HUES6 (cell line): ENCODE data around the gene ETFDH.
A peak's percentile ranks its signal among the peaks of the same experiment; 100 is the strongest.

Experiments used
- H3K27ac ChIP-seq: 2 replicates; pipeline ENCODE4 v1.7.0; 2013; ENCODE audit warnings: low read depth, mild to moderate bottlenecking, low read length, inconsistent platforms
- H3K27me3 ChIP-seq: 2 replicates; pipeline ENCODE4 v1.6.1; 2013; ENCODE audit warnings: low read length; ENCODE audit not compliant: control insufficient read depth, insufficient read depth
- H3K36me3 ChIP-seq: 2 replicates; pipeline ENCODE4 v1.6.1; 2013; ENCODE audit warnings: low read length; ENCODE audit not compliant: control insufficient read depth, insufficient read depth
- H3K4me1 ChIP-seq: 2 replicates; pipeline ENCODE4 v1.6.1; 2013; ENCODE audit warnings: low read length; ENCODE audit not compliant: control insufficient read depth, insufficient read depth
- H3K4me3 ChIP-seq: 2 replicates; pipeline ENCODE4 v1.5.1; 2013; ENCODE audit warnings: low read depth, low read length
- H3K9ac ChIP-seq: one replicate; pipeline ENCODE4 v1.6.1; 2013; ENCODE audit warnings: mild to moderate bottlenecking, low read length
- H3K9me3 ChIP-seq: 2 replicates; pipeline ENCODE4 v1.6.1; 2013; ENCODE audit warnings: low read depth, low read length; ENCODE audit not compliant: control insufficient read depth, insufficient read depth

ETFDH gene

DNA sequence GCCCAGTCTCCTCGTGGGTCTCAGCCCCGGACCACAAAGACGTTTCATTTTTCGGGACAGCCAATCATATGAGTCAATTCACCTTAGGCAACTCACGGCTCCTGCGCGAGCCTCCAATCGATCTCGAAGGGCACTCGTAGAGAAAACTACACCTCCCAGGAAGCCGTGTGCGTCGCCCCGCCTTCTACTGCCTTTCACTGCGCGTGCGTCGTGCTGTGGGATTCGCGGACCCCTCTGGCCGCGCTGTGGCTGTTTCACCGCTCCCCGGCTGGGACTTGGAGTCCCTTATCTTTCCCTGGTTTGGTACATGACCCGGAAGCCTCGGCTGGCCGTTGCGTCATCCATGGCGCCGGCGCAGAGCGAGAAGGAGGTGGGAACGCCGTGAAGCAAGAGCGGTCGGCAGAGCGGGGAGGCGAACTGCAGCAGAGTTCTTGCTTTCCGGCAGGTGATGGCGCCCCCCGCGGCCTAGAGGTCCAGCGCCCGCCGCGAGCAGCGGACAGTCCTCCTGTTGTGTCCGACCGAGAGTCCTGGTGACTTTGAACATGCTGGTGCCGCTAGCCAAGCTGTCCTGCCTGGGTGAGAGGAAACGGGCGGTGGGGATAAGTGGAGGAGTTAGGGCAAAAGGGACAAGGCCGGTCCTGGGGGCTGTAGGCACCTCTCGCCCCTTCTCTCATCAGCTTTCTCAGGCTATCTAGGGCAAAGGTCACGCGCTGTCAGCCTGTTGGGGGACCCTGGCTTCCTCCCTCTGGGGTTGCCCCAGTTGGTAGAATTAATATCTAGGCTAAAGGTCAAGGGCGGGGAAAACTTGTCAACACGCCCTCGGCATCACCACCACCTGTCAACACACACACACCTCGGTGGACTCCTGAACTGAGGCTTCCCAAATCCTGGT, at the start of gene ETFDH:
TSS of gene ETFDH (plus strand) at position 382 of the 892 bp plus-strand sequence. CDS start at position 543, 161 bp downstream.
- Histone ChIP-seq H3K27me3 (no peaks in the 10 kb centered on the region), H3K9me3 (no peaks in the 10 kb centered on the region)

DNA sequence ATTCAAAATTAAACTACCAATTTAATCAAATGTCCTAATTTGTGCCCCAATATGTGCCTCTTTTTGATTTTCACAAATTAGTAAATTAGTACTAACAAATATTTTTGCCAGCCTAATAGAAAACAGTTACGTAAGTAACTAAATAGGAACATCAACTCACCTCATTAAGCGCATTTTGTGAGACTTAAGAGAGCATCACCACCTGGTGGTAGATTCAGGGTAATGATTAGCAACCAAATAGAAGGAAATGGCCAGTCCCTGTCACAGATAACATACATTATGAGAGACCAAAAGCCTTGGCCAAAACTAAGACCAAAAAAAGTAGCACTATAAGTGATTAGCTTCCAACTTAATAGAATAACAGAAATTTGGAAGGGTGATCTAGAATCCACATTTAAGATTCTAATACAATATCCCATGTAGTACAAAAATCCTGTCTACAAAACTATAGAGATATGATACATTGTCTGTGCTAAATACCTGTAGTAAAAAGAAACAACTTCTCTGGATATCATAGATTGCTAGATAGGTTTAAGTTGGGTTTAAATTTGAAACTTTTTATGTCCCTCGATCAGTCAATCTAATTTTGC, 47.1 kb upstream of the ETFDH start:
- Histone ChIP-seq H3K36me3 (no peaks in the 10 kb centered on the region), H3K4me1 (no peaks in the 10 kb centered on the region), H3K9me3 (no peaks in the 10 kb centered on the region)

More for the DNA sequence above, at the start of gene ETFDH:
- H3K9ac ChIP-seq = peak within 1 kb of the TSS; percentile 80
- H3K4me3 ChIP-seq = peak within 1 kb of the TSS; percentile 85
- peak within 1 kb of the TSS; percentile 29; the same call in 1 of the 2 replicates for H3K27ac ChIP-seq
- H3K36me3 ChIP-seq = peaks cover 7% of the 10 kb centered on the region; the same call in 1 of the 2 replicates
- peaks cover 6% of the 10 kb centered on the region; the same call in 1 of the 2 replicates for H3K4me1 ChIP-seq

DNA sequence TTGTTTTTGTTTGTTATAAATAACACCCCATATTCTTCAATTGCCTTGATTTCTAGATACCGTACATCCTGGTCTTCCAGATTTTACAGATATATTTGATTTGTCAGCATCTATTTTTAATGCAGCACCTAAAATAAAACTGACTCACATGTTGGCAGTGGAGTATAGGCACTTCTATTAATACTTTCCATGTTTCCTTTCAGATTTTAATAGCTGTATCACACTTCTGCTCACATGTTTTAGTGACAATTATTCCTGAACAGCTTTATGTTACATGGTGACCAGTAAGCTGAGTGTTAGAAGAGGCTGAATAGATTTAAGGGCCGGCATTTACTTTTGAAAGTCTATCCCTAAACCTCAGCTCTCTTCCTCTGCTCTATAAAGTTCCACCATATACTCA, 46.6 kb upstream of the ETFDH start:
- H3K9ac ChIP-seq = no peak overlapping the region
- H3K27me3 ChIP-seq = no peaks in the 10 kb centered on the region
- H3K36me3 ChIP-seq = no peaks in the 10 kb centered on the region
- no peaks in the 10 kb centered on the region for H3K9me3 ChIP-seq
- H3K4me3 ChIP-seq = no peak overlapping the region
- H3K4me1 ChIP-seq = no peaks in the 10 kb centered on the region
- no peak overlapping the region for H3K27ac ChIP-seq

More for the DNA sequence above, 47.1 kb upstream of the ETFDH start:
- Histone ChIP-seq H3K4me3 (no peak overlapping the region), H3K27me3 (no peaks in the 10 kb centered on the region), H3K27ac (no peak overlapping the region), H3K9ac (no peak overlapping the region)

DNA sequence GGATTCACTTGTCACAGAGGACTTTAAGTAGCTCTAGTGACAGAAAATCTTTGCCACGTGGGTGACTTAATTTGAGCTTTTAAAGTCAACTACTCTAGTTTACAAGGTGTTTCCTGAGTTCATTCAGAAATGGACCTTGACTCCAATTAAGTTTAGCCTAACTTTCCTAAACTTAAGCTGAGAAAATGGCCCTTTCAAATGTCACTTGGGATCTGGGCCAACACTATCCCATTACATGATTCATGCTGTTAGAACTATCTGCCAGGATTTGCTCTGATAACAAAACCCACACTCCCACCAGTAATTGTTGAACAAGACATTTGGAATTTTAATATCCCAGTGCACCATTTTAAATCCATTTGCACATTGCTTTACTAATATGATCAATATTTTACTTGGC, 41.2 kb upstream of the ETFDH start:
- Histone ChIP-seq H3K4me1 (no peaks in the 10 kb centered on the region), H3K27me3 (no peaks in the 10 kb centered on the region), H3K9me3 (no peaks in the 10 kb centered on the region), H3K4me3 (no peak overlapping the region), H3K9ac (no peak overlapping the region), H3K27ac (no peak overlapping the region), H3K36me3 (no peaks in the 10 kb centered on the region)

DNA sequence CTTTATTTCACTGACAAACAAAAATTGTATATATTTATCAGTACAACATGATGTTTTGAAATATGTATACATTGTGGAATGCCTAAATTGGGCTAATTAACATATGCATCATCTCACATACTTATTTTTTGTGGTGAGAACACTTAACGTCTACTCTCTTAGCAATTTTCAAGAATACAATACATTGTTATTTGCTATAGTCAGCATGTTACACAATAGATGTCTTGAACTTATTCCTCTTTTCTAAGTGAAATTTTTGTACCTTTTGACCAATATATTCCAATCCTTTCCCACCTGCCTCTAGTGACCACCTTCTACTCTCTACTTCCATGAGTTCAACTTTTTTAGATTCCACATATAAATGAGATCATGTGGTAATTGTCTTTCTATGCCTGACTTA, 35.5 kb upstream of the ETFDH start:
- Histone ChIP-seq H3K9ac (no peak overlapping the region), H3K36me3 (no peaks in the 10 kb centered on the region), H3K4me1 (no peaks in the 10 kb centered on the region), H3K27ac (no peak overlapping the region), H3K4me3 (no peak overlapping the region), H3K9me3 (no peaks in the 10 kb centered on the region), H3K27me3 (no peaks in the 10 kb centered on the region)

DNA sequence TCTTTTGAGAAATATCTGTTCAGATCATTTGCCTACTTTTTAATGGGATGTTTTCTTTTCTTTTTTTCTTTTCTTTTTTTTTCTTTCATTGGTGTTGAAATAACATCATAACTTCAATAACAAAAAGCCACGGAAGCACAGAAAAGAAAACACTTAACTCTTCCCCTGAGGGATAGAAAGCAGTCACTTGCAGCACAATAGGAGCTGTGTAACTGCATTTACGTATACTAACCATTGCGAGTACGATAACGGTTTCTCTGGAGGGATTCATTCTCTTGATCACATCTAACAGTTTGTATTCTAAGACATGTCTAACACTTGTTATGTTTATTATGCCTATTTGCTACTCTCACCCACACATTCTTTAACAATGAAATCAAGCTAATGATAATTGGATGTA, 27.7 kb upstream of the ETFDH start:
- H3K27ac ChIP-seq = no peak overlapping the region
- no peaks in the 10 kb centered on the region for H3K27me3 ChIP-seq
- H3K4me3 ChIP-seq = no peak overlapping the region
- H3K9me3 ChIP-seq = no peaks in the 10 kb centered on the region
- no peaks in the 10 kb centered on the region for H3K36me3 ChIP-seq
- no peak overlapping the region for H3K9ac ChIP-seq
- no peaks in the 10 kb centered on the region for H3K4me1 ChIP-seq

DNA sequence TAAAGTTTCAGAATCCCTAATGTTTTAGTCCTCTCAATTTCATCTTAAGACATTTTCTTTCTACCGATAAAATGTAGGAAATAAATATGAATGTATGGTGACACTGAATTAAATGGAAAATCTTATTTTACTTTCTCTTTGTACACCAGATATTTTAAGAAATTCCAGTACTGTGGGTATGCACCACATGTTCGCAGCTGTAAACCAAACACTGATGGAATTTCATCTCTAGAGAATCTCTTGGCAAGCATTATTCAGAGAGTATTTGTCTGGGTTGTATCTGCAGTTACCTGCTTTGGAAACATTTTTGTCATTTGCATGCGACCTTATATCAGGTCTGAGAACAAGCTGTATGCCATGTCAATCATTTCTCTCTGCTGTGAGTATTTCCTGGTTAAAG, 27.3 kb upstream of the ETFDH start:
- Histone ChIP-seq H3K27ac (no peak overlapping the region), H3K9me3 (no peaks in the 10 kb centered on the region), H3K27me3 (no peaks in the 10 kb centered on the region), H3K4me1 (no peaks in the 10 kb centered on the region), H3K9ac (no peak overlapping the region), H3K4me3 (no peak overlapping the region), H3K36me3 (no peaks in the 10 kb centered on the region)

DNA sequence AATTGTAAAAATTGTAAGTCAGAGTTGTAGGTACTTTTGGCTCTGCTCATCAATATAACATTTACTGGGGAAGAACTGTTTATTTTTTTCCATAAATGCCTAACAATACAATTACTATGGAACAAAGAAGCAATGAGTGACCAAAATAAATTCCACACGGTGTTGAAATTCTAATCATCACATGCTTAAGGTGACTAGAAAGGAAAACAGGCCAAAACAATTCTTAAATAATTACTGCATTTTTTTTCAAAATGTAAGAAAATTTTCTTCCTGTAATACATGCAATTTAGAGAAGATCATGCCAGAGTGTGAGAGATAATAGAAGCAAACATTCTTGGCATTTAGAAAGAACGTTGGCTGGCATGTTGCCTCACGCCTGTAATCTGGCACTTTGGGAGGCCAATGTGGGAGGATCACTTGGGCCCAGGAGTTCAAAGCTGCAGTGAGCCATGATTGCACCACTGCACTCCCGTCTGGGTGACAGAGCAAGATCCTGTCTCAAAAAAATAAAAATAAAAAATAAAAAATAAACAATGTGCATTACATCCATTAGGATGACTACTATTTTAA, 22.9 kb upstream of the ETFDH start:
- Histone ChIP-seq H3K9me3 (no peaks in the 10 kb centered on the region), H3K36me3 (no peaks in the 10 kb centered on the region), H3K4me3 (no peak overlapping the region), H3K27me3 (no peaks in the 10 kb centered on the region), H3K27ac (no peak overlapping the region), H3K9ac (no peak overlapping the region), H3K4me1 (no peaks in the 10 kb centered on the region)

DNA sequence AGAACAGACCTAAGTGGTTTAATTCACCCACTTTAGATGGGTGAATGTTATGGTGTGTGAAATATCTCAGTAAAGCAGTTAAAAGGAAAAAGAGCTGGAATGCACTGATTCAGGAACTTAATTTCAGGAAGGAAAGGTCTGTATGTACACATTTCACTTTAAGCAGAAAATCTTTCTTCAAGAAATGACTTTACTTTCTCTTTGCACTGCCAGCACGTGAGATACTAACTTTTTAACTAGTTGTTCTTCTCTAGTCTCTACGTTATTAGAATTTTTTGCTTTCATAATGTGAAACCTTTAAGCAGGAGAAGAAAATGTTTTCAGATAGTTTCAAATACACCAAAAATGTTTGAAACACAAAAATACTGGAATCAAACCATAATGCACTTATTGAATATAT, 19.2 kb upstream of the ETFDH start:
- Histone ChIP-seq H3K9me3 (no peaks in the 10 kb centered on the region), H3K9ac (no peak overlapping the region), H3K27ac (no peak overlapping the region), H3K27me3 (no peaks in the 10 kb centered on the region), H3K4me3 (no peak overlapping the region), H3K4me1 (peaks cover 9% of the 10 kb centered on the region; the same call in 1 of the 2 replicates), H3K36me3 (no peaks in the 10 kb centered on the region)

DNA sequence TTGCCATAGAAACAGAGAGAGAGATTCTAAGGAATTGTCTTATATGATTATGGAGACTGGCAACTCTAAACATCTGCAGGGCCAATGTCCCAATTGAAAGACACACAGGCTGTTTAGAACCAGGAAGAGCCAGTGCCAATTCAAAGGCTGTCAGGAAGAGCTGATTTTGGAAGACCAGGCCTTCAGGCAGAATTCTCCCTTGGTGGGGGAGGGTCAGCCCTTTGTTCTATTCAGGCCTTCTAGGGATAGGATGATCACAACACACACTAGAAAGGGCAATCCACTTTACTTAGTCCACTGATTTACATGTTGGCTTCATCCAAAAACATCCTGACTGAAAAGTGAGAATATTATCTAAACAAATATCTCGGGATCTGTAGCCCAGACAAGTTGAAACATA, 15.7 kb upstream of the ETFDH start:
- Histone ChIP-seq H3K36me3 (no peaks in the 10 kb centered on the region), H3K9me3 (peaks cover 3% of the 10 kb centered on the region; the same call in 1 of the 2 replicates)

DNA sequence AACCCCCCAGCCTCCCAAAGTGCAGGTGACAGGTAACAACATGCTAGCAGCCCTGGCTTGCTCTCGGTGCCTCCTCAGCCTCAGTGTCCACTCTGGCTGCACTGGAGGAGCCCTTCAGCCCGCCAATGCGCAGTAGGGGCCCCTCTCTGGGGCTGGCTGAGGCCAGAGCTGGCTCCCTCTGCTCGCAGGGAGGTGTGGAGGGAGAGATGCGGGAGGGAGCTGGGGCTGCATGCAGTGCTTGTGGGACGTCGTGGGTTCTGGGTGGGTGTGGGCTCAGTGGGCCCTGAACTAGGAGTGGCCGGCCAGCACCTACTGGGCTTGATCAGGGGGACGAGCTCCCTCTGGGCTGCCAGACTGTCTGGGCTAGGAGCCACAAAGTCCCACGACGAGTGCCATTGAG, 14.8 kb upstream of the ETFDH start:
- Histone ChIP-seq H3K36me3 (no peaks in the 10 kb centered on the region), H3K27me3 (no peaks in the 10 kb centered on the region), H3K4me1 (peaks cover 9% of the 10 kb centered on the region; the same call in 1 of the 2 replicates), H3K27ac (no peak overlapping the region), H3K9me3 (peaks cover 3% of the 10 kb centered on the region; the same call in 1 of the 2 replicates), H3K9ac (no peak overlapping the region), H3K4me3 (no peak overlapping the region)

More for the DNA sequence above, 15.7 kb upstream of the ETFDH start:
- no peak overlapping the region for H3K27ac ChIP-seq
- H3K9ac ChIP-seq = no peak overlapping the region
- H3K4me3 ChIP-seq = no peak overlapping the region
- peaks cover 9% of the 10 kb centered on the region; the same call in 1 of the 2 replicates for H3K4me1 ChIP-seq
- no peaks in the 10 kb centered on the region for H3K27me3 ChIP-seq
